BJ (cell line): ENCODE results near the gene RIC1. TPM values are rescaled to one million over a fixed set of nuclear protein-coding genes. Genes with fewer than 3 reads are reported as not detected.
A peak's percentile ranks its signal among the peaks of the same experiment; 100 is the strongest.
"Not testable (repeated sequence)": the region's sequence is repeated elsewhere in the genome, so short reads cannot be mapped to it uniquely, and the experiment has no call there.

Experiments used
- CTCF ChIA-PET: fragments of 350-600 bp; formaldehyde crosslinking; extraction: SDS; loops from one replicate; lab custom pipeline; 2021; ENCODE audit warnings: antibody characterized with exemption, inconsistent platforms; lab: Yijun Ruan, JAX
- POLR2A ChIA-PET: fragments of 300-600 bp; sonication (Branson Sonifier 250); formaldehyde crosslinking; extraction: SDS; loops from one replicate; lab custom pipeline; 2021; ENCODE audit warnings: antibody characterized with exemption; lab: Charles Lee
- DNase-seq: peaks from one replicate; pipeline ENCODE4 v3.0.0-alpha.2; 2011; ENCODE audit warnings: low read depth
- H3K27me3 ChIP-seq: 2 replicates; pipeline ENCODE4 v1.6.0; 2011; ENCODE audit warnings: low read length; ENCODE audit not compliant: control insufficient read depth, insufficient read depth
- H3K36me3 ChIP-seq: 2 replicates; pipeline ENCODE4 v1.5.1; 2011; ENCODE audit warnings: low read length; ENCODE audit not compliant: control insufficient read depth, insufficient read depth
- H3K4me3 ChIP-seq: 2 replicates; pipeline ENCODE4 v1.5.1; 2011; ENCODE audit warnings: low read depth, mild to moderate bottlenecking, control low read depth, low read length
- CTCF ChIP-seq: IDR thresholded peaks from 2 replicates; pipeline ENCODE4 v1.5.1; 2011; ENCODE audit warnings: low read depth, mild to moderate bottlenecking, control low read depth, inconsistent platforms, low read length, moderate library complexity; ENCODE audit not compliant: insufficient read depth
- polyA minus RNA-seq: library from RNA; depleted of rRNA, polyadenylated mRNA; stranded (reverse); fragments of >200 nt; gene quantifications from 2 replicates; pipeline ENCODE4 v1.2.3, GENCODE V29; 2011; rRNA and poly(A)+ RNA removed
- polyA plus RNA-seq: library from polyadenylated mRNA; depleted of rRNA; stranded (reverse); fragments of >200 nt; gene quantifications from 2 replicates; pipeline ENCODE4 v1.2.3, GENCODE V29; 2011; rRNA removed

RIC1 gene
- polyA plus RNA-seq, result 52.3 and 70.3 TPM in 2 replicates
- 76.4 and 88.8 TPM in 2 replicates for polyA minus RNA-seq

- POLR2A ChIA-PET, result interaction anchor here (0.6 to 0.7 kb wide), 4 partner anchors 46 to 1674 kb away, joined by 3 to 5 read pairs (median 4); no protein-coding TSS in a partner anchor
- no peaks in the 10 kb centered on the region for H3K36me3 ChIP-seq
- CTCF ChIA-PET, result interaction anchor here (0.6 to 1.6 kb wide), 4 partner anchors 28 to 896 kb away, joined by 3 to 5 read pairs (median 4); no protein-coding TSS in a partner anchor
Measured at GRCh38 chr9:5628530-5629311, at the start of gene RIC1. RIC1 (plus strand) TSS chr9:5629107; CDS start chr9:5629310, 203 bp downstream.

GRCh38 chr9:5579881-5580280, 49.0 kb upstream of the RIC1 start:
- no peak for DNase-seq
- Histone ChIP-seq H3K4me3 (no peak overlapping the region), H3K36me3 (no peaks in the 10 kb centered on the region), H3K27me3 (no peaks in the 10 kb centered on the region)
- no peak for TF ChIP-seq CTCF
- CTCF ChIA-PET, result no interaction called here
- POLR2A ChIA-PET, result no interaction called here

More at GRCh38 chr9:5628530-5629311, at the start of gene RIC1:
- H3K4me3 ChIP-seq, result peak within 1 kb of the TSS; percentile 63
- no peaks in the 10 kb centered on the region for H3K27me3 ChIP-seq
- DNase-seq, result peak; percentile 75
- TF ChIP-seq CTCF, result no peak

GRCh38 chr9:5580650-5581049, 48.3 kb upstream of the RIC1 start:
- ChIA-PET POLR2A (no interaction called here), CTCF (no interaction called here)
- no peak overlapping the region for H3K4me3 ChIP-seq
- H3K36me3 ChIP-seq, result no peaks in the 10 kb centered on the region
- DNase-seq, result no peak
- H3K27me3 ChIP-seq, result no peaks in the 10 kb centered on the region
- no peak for TF ChIP-seq CTCF

GRCh38 chr9:5581706-5582105, 47.2 kb upstream of the RIC1 start:
- POLR2A ChIA-PET, DNase-seq, CTCF ChIA-PET, H3K4me3 ChIP-seq, H3K27me3 ChIP-seq, H3K36me3 ChIP-seq: not testable (repeated sequence)

- Histone ChIP-seq H3K36me3 (no peaks in the 10 kb centered on the region), H3K4me3 (no peak overlapping the region), H3K27me3 (no peaks in the 10 kb centered on the region)
- POLR2A ChIA-PET, result interaction anchor here (0.5 to 0.6 kb wide), 2 partner anchors 122 to 1158 kb away, joined by 3 to 10 read pairs; no protein-coding TSS in a partner anchor
- DNase-seq, result no peak
- CTCF ChIA-PET, result interaction anchor here (0.9 to 1.5 kb wide), 3 partner anchors 18 to 396 kb away, joined by 3 to 7 read pairs (median 6); partner anchors contain the start of gene CD274
- TF ChIP-seq CTCF, result no peak
Measured at GRCh38 chr9:5582835-5583195, 46.1 kb upstream of the RIC1 start.
